HG03354 (cell line): ENCODE data around the gene NHEJ1.

ENCODE experiments used
- ATAC-seq: cut with Tn5 transposase; IDR thresholded peaks from one replicate; pipeline ENCODE4 v1.9.1; 2021; ENCODE audit warnings: mild to moderate bottlenecking; ENCODE audit not compliant: unreplicated experiment, poor library complexity, severe bottlenecking

NHEJ1 gene

DNA sequence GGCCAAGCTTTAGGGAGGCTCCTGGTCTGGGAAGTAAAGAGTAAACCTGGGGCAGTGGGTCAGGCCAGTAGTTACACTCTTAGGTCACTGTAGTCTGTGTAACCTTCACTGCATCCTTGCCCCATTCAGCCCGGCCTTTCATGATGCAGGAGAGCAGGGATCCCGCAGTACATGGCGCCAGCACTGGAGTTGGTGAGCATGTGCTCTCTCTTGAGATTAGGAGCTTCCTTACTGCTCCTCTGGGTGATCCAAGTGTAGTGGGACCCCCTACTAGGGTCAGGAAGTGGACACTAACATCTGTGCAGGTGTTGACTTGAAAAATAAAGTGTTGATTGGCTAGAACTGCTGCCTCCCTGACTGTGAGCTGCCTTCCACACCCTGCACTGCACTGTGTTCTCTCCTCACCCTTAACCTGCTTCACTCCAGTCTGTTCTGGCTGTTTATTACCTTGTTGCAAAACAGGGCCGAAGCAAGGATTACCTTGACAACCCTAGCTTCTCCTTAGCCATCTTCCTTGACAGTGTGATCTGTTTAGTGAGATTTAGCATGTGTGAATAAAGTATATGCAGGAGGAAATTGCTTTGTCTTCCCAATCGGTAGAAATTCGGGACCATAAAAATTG is 22.6 kb upstream of the NHEJ1 start:
- no peak for ATAC-seq

DNA sequence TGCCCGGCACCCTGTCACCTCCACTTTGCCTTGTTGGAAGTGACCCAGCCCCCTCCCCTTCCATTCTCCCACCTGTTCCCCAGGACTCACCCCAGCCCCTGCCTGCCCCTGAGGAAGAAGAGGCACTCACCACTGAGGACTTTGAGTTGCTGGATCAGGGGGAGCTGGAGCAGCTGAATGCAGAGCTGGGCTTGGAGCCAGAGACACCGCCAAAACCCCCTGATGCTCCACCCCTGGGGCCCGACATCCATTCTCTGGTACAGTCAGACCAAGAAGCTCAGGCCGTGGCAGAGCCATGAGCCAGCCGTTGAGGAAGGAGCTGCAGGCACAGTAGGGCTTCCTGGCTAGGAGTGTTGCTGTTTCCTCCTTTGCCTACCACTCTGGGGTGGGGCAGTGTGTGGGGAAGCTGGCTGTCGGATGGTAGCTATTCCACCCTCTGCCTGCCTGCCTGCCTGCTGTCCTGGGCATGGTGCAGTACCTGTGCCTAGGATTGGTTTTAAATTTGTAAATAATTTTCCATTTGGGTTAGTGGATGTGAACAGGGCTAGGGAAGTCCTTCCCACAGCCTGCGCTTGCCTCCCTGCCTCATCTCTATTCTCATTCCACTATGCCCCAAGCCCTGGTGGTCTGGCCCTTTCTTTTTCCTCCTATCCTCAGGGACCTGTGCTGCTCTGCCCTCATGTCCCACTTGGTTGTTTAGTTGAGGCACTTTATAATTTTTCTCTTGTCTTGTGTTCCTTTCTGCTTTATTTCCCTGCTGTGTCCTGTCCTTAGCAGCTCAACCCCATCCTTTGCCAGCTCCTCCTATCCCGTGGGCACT is 21.9 kb upstream of the NHEJ1 start:
- no peak for ATAC-seq

DNA sequence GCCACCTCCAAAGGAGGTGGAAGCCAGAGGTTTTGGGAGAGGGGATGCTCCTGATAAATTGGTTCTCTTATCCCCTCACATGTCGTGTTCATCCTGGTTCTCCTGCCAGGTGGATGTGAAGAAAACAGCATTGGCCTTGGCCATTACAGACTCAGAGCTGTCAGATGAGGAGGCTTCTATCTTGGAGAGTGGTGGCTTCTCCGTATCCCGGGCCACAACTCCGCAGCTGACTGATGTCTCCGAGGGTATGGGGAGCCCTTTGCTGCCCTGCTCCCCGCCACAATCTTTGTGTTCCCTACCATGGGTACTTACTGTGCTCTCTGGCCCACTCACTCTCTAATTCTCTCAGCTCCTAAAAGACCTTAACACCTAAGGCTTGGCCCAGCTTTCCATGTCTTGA is 20.9 kb upstream of the NHEJ1 start:
- ATAC-seq = no peak

- no peak for ATAC-seq
These were observed 20.3 kb upstream of the NHEJ1 start for GRCh38 chr2:219180961-219181360.

DNA sequence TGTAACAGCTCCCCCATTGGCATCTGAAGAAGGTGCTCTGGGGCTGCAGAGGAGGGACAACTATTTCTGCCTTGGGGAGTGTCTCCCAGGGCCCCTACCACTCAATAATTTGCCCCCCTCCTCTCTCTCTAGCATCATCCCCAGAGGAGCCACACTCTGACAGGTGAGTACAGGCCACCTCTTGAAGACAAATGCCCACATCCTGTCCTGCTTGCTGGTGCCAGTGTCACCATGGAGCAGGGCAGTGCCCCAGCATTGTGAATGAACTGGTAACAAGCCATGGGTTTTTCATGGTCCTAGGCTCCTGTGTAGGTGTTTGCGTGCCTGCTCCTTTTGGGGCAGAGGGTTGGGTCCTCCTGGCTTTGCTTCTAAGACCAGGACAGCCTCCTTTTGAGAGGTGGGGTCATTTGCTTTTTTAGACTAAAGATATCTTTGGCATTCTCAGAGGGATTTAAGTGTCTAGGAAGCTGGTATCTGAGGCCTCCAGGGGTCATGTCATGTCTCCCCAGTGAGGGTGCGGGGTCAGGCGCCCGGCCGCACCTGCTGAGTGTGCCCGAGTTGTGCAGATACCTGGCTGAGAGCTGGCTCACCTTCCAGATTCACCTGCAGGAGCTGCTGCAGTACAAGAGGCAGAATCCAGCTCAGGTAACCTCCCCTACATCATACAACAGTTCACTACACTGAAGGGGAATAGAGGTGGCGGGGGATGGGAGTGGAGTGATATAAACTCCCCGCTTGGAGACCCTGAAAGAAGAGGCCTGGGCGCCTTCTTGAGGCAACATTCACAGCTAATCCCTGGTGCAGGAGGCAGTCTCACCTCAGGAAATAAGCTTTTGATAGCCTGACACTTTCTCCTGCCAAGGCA is 19.2 kb upstream of the NHEJ1 start:
- ATAC-seq = no peak

GRCh38 chr2:219178377-219179175 is 18.0 kb upstream of the NHEJ1 start:
- ATAC-seq = peak; percentile 11

DNA sequence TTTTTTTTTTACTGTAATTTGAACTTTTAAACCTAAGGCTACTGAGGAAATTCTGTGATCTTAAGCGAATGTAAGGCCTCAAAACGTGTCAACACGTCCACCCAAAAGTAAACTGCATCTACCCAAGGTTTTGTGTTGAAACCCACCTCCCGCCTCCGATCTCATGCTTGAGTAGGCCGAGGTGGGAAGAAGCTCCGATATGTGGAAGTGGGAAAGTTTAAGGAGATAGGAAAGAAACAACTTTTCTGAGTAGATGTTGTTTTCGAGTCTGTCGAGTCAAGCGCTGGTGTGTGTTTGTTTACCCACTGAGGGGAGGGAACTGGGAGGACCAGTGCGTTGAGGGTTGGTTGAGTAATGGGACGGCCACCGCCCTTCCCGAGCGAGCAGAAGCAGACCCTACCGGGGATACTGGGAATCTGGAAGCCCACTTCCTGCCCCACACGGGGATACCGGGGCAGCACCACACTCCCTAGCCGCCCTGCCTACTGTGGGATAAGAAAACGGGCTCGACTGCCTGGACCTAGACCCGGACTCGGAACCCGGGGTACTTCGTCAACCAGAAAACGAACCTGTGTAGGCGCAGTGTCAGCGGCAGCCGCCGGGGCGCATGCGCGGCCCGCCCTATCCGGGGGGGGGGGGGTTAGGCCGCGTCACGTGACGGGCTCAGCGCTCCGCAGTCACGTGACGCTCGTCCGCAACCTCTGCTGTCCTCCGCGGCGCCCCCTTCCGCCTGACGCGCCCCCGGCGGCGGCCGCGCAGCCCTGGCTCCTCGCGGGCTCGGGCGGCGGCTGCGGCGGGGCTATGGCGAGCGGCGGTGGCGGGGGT is 17.1 kb upstream of the NHEJ1 start, which contains the start of gene RETREG2:
TSS of gene RETREG2 (plus strand) at position 724 of the 825 bp plus-strand sequence. CDS start at position 802, 78 bp downstream.
- ATAC-seq = peak; percentile 41

DNA sequence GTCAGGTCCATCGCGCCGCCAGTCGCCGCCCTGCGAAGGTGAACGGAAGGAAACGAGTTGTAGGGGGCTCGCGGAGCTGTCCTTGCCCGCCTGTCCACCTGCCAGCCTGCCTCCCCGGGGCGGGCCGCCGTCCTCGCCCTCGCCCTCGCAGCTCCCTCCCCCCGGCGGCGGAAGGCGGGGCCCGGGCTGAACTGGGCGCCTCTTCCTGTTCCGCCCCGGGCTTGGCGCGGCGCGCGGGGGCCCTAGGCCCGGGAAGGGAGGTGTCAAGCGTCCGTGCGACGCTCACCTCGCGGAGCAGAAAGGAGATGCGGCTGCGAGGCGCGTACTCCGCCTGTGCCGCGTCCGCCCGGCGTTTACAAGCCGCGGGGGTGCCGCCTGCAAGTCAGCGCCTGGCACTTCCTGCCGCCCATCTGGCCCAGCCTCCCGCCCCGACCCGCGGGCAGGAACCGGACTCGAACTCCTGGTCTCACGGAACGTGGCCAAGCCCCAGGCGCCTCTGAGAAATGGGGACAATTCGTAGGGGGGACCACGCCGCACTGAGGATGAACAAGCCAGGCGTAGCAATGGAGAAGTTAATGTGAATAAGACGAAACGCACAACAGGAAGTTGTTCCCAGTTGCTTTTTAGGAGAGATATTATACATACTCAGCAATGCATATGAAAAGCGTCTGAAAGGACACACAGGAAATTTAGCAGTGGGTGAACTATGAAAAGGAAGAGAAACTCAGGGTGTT is 16.4 kb upstream of the NHEJ1 start, which contains the start of gene CNPPD1:
TSS of gene CNPPD1 (minus strand) at position 108 of the 734 bp plus-strand sequence. CDS start at position 11, 97 bp downstream.
- peak; percentile 76 for ATAC-seq

GRCh38 chr2:219175928-219176817 is 15.6 kb upstream of the NHEJ1 start:
- peak; percentile 36 for ATAC-seq

GRCh38 chr2:219175486-219175885 is 14.9 kb upstream of the NHEJ1 start:
- ATAC-seq = no peak

DNA sequence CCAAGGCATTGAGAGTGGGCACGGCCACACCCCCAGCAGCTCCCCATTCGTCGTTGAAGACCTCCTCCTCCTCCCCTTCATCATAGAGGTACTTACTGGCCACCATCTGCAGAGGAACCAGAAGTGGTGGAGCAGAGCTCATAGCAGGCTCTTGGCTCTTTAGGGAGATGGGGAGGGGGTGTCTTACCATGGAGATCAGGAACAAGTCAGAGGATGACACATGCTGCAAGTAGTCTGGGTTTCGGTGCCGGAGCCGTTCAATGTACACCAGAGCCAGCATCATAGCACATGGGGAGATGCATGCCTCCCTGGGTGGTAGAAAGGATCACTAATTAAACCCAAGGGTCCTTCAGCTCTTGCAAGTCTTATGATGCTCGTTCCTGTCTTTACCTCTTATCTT is 14.2 kb upstream of the NHEJ1 start:
- no peak for ATAC-seq

GRCh38 chr2:219174146-219174545 is 13.5 kb upstream of the NHEJ1 start:
- no peak for ATAC-seq

DNA sequence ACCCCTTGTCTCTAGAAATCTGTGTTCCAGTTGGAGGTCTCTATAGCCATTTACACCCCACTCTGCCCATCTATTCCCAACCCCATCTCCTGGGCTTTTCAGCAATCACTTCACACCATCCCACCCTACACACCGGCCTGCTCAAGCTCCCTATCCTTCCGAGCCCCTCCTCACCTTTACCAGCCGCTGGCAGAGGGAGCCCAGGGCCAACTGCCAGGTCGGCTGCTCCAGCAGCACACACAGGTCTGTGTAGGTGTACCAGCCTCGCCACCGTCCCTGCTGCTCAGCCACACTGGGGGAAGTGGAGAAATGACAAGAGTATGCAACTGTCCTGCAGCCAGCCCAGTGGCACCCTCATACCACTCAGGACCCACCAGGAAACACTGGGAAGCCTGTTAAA is 12.6 kb upstream of the NHEJ1 start:
- no peak for ATAC-seq

DNA sequence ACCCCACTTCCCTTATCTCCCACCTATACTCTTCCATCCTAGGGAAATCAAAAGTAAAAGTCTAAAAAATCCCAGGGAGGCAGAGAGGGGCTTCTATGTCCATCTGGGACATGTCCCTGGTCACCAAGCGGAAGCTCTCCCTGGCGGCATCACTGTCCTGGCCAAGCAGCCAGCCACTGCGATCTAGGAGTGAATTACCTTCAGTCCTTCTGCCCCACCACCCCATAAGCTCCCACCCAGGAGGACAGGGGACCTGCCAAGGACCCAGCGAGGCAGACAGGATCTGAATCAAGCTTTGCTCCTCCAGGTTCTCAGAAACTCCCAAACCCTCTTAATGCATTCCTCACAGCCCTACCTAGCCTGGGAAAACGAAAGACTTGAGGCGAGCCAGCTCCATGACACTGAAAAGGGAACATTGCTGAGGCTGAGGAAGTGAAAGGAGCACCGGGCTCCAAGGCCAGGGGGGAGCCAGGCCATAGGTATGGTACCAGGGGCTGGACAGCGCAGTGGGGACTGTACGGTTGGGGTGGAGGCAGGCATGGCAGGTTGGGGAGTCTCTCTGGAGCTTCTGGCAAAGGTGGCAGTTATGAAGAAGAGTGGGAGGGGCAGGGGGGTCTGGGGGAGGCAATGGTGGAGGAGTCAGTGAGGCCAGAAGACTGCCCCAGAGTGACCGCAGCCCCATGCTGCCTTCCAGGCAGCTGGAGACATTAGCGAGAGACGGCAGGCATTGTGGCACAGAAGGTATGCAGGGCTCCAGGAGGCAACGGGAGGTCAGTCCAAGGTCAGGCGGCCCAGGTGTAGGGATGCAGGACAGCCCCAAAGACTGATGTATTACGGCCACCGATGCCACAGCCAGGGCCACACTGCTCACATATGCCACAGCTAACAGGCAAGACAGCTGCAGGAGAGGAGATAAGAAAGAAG is 11.9 kb upstream of the NHEJ1 start:
- ATAC-seq = no peak

DNA sequence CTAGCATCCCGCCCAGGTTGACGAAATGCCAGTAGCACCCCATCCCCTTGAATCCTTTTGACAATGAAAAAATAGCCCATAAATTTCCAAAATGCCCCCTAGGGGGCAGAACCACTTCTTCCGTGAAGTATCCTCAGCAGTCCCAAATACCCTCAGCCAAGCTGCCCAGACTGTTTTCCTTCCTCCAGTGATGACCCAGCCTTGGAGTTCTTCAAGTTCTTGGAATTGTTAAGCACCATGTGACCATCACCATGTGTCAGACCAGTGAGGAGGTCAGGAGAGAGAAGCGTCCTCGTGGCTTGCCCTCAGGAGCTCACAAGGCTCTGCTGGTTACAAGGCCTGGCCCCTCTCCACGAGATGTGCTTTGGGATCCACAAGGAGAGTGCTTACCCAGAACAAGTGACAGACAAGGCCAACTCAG is 10.6 kb upstream of the NHEJ1 start:
- no peak for ATAC-seq
